SK-N-MC (cell line): ENCODE measurements around the gene TESPA1.

ENCODE experiments used
- DNase-seq: peaks from one replicate; pipeline ENCODE4 v3.0.0-alpha.2; 2011; ENCODE audit warnings: low read depth, low spot score
- H3K27ac ChIP-seq: fragments of 200-600 bp; sonication (generic); 2 replicates; pipeline ENCODE4 v1.5.1; 2016; ENCODE audit warnings: mixed run types
- H3K36me3 ChIP-seq: fragments of 200-600 bp; sonication (generic); 2 replicates; pipeline ENCODE4 v1.6.1; 2017; ENCODE audit warnings: antibody characterized with exemption, low read length, mixed read lengths; ENCODE audit not compliant: insufficient read depth
- H3K4me3 ChIP-seq: fragments of 200-600 bp; sonication (generic); 2 replicates; pipeline ENCODE4 v1.5.1; 2016
- H3K9ac ChIP-seq: fragments of 200-600 bp; sonication (generic); 2 replicates; pipeline ENCODE4 v1.8.0; 2017; ENCODE audit warnings: mixed run types, mixed read lengths; ENCODE audit not compliant: insufficient read length
- H3K9me3 ChIP-seq: fragments of 200-600 bp; sonication (generic); 2 replicates; pipeline ENCODE4 v1.6.1; 2017; ENCODE audit warnings: low read depth, mild to moderate bottlenecking, antibody characterized with exemption, low read length, moderate library complexity, mixed read lengths
- EZH2 ChIP-seq: fragments of 200-600 bp; sonication (generic); IDR thresholded peaks from one replicate; pipeline ENCODE4 v1.6.1; 2017; ENCODE audit warnings: antibody characterized with exemption
- FOXP2 ChIP-seq: optimal IDR thresholded peaks from 2 replicates; pipeline ENCODE3; 2011; ENCODE audit warnings: mild to moderate bottlenecking, moderate library complexity; ENCODE audit not compliant: insufficient read depth; ENCODE audit errors: extremely low read length, control extremely low read depth
- POLR2AphosphoS5 ChIP-seq: IDR thresholded peaks from 2 replicates; pipeline ENCODE4 v1.6.1; 2012; ENCODE audit warnings: mild to moderate bottlenecking, low read depth, low read length, borderline replicate concordance

The TESPA1 gene

GRCh38 chr12:54932691-54933090, 51.9 kb downstream of the TESPA1 start:
- Histone ChIP-seq H3K4me3 (no peak overlapping the region), H3K27ac (no peak overlapping the region), H3K9ac (no peak overlapping the region), H3K36me3 (no peaks in the 10 kb centered on the region), H3K9me3 (no peaks in the 10 kb centered on the region)
- no peak for DNase-seq
- TF ChIP-seq FOXP2 (no peak), EZH2 (no peak), POLR2AphosphoS5 (no peak)

- Histone ChIP-seq H3K9me3 (no peaks in the 10 kb centered on the region), H3K36me3 (no peaks in the 10 kb centered on the region), H3K4me3 (no peak overlapping the region), H3K27ac (no peak overlapping the region), H3K9ac (no peak overlapping the region)
- no peak for DNase-seq
- TF ChIP-seq EZH2 (no peak), FOXP2 (no peak), POLR2AphosphoS5 (no peak)
These were observed 52.5 kb downstream of the TESPA1 start for GRCh38 chr12:54932038-54932437.

- TF ChIP-seq POLR2AphosphoS5 (no peak), FOXP2 (no peak), EZH2 (no peak)
- Histone ChIP-seq H3K4me3 (no peak overlapping the region), H3K9me3 (no peaks in the 10 kb centered on the region), H3K27ac (no peak overlapping the region), H3K36me3 (no peaks in the 10 kb centered on the region), H3K9ac (no peak overlapping the region)
- no peak for DNase-seq
These were observed 54.6 kb downstream of the TESPA1 start for GRCh38 chr12:54929998-54930397.

DNA sequence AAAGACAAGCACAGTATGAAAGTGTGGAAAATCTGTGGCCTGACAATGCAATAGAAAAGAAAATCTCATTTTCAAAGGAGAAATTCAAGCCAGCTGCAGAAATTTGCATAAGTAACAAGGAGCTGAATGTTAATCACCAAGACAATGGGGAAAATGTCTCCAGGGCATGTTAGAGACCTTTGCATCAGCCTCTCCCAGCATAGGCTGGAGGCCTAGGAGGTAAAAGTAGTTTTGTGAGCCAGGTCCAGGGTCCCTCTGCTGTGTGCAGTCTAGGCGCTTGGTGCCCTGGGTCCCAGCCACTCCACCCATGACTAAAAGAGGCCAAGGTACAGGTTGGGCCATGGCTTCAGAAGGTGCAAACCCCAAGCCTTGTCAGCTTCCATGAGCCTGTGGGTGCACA, 58.3 kb downstream of the TESPA1 start:
- H3K4me3 ChIP-seq: no peak overlapping the region
- no peaks in the 10 kb centered on the region for H3K36me3 ChIP-seq
- no peak overlapping the region for H3K9ac ChIP-seq
- no peak overlapping the region for H3K27ac ChIP-seq
- DNase-seq: no peak
- no peaks in the 10 kb centered on the region for H3K9me3 ChIP-seq
- no peak for TF ChIP-seq POLR2AphosphoS5
- no peak for TF ChIP-seq EZH2
- no peak for TF ChIP-seq FOXP2

DNA sequence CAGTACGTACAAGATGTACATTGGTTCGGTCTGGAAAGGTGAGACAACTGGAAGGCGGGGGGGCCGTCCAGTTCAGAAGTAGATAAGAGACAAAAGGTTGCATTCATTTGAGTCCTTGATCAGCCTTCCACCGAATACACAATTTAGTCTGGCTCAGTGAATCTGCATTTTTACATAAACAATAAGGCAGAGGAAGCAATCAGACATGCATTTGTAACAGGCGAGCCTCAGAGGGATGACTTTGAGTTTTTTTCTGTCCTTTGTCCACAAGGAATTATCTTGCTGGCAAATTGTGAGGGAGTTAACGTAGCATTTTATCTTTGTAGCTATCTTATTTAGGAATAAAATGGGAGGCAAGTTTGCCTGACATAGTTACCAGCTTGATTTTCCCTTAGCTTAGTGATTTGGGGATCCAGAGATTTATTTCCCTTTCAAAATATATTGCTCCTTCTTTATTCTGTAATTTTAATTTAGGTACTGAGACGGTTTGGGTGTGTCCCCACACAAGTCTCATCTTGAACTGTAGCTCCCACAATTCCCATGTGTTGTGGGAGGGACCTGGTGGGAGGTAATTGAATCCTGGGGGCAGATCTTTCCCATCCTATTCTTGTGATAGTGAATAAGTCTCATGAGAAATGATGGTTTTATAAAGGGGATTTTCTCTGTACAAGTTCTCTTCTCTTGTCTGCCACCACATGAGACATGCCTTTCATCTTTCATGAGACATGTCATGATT, 59.4 kb downstream of the TESPA1 start:
- H3K9ac ChIP-seq: no peak overlapping the region

DNA sequence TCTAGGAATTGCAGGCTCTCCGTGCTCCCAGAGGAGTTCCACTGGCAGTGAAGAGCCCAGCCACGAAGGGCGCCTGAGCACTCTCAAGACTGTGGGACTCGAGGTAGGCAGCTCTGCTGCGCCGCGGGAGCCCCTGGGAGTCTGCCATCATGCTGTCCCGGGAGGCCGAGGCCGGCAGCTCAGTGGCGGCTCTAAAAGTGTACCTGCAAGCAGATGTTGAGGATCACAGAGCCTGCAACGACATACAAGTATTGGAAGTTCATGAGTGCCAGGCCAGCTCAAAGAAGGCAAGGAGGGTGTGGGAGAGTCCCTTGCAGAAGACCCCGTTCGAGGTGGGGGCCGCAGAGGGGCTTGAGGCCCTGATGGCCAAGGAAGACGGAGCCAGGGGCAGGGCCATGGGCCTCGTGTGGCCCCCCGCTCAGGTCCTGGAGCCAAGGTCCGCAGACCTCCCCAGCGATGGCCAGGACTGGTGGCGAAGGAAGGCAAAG, 67.5 kb downstream of the TESPA1 start:
- Histone ChIP-seq H3K4me3 (no peak overlapping the region), H3K27ac (no peak overlapping the region), H3K9ac (no peak overlapping the region), H3K36me3 (no peaks in the 10 kb centered on the region), H3K9me3 (no peaks in the 10 kb centered on the region)
- no peak for DNase-seq
- TF ChIP-seq POLR2AphosphoS5 (no peak), FOXP2 (no peak), EZH2 (no peak)

More for the DNA sequence above, 59.4 kb downstream of the TESPA1 start:
- no peak for DNase-seq
- Histone ChIP-seq H3K36me3 (no peaks in the 10 kb centered on the region), H3K4me3 (no peak overlapping the region), H3K9me3 (no peaks in the 10 kb centered on the region), H3K27ac (no peak overlapping the region)
- TF ChIP-seq EZH2 (no peak), FOXP2 (no peak), POLR2AphosphoS5 (no peak)
